H1 (cell line): ENCODE data around the gene CHMP4B. TPM values are rescaled to one million over a fixed set of nuclear protein-coding genes. Genes with fewer than 3 reads are reported as not detected.

Experiments
- CBX5 ChIP-seq: fragments of 300-800, 300-1000 bp; sonication (generic); IDR thresholded peaks from 2 replicates; pipeline ENCODE4 v1.7.1; 2016; ENCODE audit warnings: antibody characterized with exemption, low read length, low read depth
- CTBP2 ChIP-seq: IDR thresholded peaks from 2 replicates; pipeline ENCODE4 v1.7.0; 2011; ENCODE audit warnings: borderline replicate concordance, mild to moderate bottlenecking, moderate library complexity, mixed read lengths, low read length; ENCODE audit not compliant: insufficient read depth, insufficient read length
- FOSL1 ChIP-seq: IDR thresholded peaks from 2 replicates; pipeline ENCODE4 v1.6.1; 2011; ENCODE audit warnings: mild to moderate bottlenecking, low read depth, low read length, moderate library complexity; ENCODE audit not compliant: insufficient read depth
- RFX5 ChIP-seq: IDR thresholded peaks from 2 replicates; pipeline ENCODE4 v1.6.1; 2011; ENCODE audit warnings: low read depth, low read length, improper control_type of control experiment, borderline replicate concordance
- SIN3A ChIP-seq, 2 experiments: IDR thresholded peaks in 1 of 2; conservative IDR thresholded peaks in 1 of 2; 2 replicates each; pipeline ENCODE4 v1.6.1; 2011 to 2012; ENCODE audit warnings: low read length in 2 of 2, improper control_type of control experiment in 1 of 2, low read depth in 1 of 2, mild to moderate bottlenecking in 1 of 2
- SUZ12 ChIP-seq: fragments of 200-600 bp; sonication (generic); IDR thresholded peaks from 2 replicates; pipeline ENCODE4 v1.6.1; 2012; ENCODE audit warnings: mild to moderate bottlenecking, inconsistent platforms, low read length, moderate library complexity, mixed read lengths
- TBP ChIP-seq: IDR thresholded peaks from 2 replicates; pipeline ENCODE4 v1.6.1; 2011; ENCODE audit warnings: low read depth, low read length, improper control_type of control experiment
- polyA plus RNA-seq, 7 experiments: library from polyadenylated mRNA; depleted of rRNA in 3 of 7; stranded (reverse) in 5 of 7; unstranded in 2 of 7; fragments of >200 nt in 5 of 7; fragments of 200-250 nt in 2 of 7; gene quantifications; 1 replicate in 5 of 7; 2 replicates in 1 of 7; 4 replicates in 1 of 7; pipeline versions ENCODE4 v1.2.1 to v1.2.3, GENCODE V29; 2011 to 2013; ENCODE audit warnings: missing spikeins in 2 of 7, mixed read lengths in 2 of 7
- total RNA-seq: library from RNA; stranded (reverse); fragmentation: NEBNext Ultra II Directional; extraction: Animal tissue kit (Norgen Biotek cat#: 25700); gene quantifications from 2 replicates; pipeline ENCODE4 v1.2.1, GENCODE V29; 2021
- TF ChIP-seq, protein P1 (sequence below): fragments of 300-600 bp; sonication (generic); IDR thresholded peaks from 2 replicates; pipeline ENCODE4 v1.7.1; 2012; ENCODE audit warnings: low read length, moderate library complexity, mild to moderate bottlenecking, inconsistent platforms; ENCODE audit not compliant: insufficient replicate concordance
- TF ChIP-seq, protein P2 (sequence below): IDR thresholded peaks from 2 replicates; pipeline ENCODE4 v1.6.1; 2012; ENCODE audit warnings: inconsistent platforms

The CHMP4B gene
- total and polyA plus RNA-seq, 2 of the 8 experiments (the other 6 are each of a cell fraction or from before 2014, with no cell fraction given): 38.6 to 66.3 TPM

DNA sequence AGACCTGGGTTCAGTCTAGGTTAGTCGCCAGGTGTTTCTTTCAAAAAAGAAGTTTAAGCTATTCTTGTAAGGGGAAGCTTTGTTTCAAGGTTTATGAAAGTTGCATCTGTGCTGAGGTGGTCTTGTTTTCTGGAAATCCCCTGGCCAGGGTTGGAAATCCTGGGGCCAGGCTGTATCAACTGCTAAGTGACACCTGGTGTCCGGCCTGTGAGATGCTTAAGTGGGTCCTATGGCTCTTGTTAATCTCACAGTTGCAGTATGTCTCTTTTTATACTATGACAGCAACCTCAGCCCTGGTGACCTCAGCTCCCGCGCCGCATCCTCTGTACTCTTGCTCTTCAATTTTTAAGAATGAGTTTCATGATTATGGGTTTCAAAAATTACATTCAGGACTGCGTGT, 72.0 kb downstream of the CHMP4B start (continued):
- TF ChIP-seq, protein P1, sequence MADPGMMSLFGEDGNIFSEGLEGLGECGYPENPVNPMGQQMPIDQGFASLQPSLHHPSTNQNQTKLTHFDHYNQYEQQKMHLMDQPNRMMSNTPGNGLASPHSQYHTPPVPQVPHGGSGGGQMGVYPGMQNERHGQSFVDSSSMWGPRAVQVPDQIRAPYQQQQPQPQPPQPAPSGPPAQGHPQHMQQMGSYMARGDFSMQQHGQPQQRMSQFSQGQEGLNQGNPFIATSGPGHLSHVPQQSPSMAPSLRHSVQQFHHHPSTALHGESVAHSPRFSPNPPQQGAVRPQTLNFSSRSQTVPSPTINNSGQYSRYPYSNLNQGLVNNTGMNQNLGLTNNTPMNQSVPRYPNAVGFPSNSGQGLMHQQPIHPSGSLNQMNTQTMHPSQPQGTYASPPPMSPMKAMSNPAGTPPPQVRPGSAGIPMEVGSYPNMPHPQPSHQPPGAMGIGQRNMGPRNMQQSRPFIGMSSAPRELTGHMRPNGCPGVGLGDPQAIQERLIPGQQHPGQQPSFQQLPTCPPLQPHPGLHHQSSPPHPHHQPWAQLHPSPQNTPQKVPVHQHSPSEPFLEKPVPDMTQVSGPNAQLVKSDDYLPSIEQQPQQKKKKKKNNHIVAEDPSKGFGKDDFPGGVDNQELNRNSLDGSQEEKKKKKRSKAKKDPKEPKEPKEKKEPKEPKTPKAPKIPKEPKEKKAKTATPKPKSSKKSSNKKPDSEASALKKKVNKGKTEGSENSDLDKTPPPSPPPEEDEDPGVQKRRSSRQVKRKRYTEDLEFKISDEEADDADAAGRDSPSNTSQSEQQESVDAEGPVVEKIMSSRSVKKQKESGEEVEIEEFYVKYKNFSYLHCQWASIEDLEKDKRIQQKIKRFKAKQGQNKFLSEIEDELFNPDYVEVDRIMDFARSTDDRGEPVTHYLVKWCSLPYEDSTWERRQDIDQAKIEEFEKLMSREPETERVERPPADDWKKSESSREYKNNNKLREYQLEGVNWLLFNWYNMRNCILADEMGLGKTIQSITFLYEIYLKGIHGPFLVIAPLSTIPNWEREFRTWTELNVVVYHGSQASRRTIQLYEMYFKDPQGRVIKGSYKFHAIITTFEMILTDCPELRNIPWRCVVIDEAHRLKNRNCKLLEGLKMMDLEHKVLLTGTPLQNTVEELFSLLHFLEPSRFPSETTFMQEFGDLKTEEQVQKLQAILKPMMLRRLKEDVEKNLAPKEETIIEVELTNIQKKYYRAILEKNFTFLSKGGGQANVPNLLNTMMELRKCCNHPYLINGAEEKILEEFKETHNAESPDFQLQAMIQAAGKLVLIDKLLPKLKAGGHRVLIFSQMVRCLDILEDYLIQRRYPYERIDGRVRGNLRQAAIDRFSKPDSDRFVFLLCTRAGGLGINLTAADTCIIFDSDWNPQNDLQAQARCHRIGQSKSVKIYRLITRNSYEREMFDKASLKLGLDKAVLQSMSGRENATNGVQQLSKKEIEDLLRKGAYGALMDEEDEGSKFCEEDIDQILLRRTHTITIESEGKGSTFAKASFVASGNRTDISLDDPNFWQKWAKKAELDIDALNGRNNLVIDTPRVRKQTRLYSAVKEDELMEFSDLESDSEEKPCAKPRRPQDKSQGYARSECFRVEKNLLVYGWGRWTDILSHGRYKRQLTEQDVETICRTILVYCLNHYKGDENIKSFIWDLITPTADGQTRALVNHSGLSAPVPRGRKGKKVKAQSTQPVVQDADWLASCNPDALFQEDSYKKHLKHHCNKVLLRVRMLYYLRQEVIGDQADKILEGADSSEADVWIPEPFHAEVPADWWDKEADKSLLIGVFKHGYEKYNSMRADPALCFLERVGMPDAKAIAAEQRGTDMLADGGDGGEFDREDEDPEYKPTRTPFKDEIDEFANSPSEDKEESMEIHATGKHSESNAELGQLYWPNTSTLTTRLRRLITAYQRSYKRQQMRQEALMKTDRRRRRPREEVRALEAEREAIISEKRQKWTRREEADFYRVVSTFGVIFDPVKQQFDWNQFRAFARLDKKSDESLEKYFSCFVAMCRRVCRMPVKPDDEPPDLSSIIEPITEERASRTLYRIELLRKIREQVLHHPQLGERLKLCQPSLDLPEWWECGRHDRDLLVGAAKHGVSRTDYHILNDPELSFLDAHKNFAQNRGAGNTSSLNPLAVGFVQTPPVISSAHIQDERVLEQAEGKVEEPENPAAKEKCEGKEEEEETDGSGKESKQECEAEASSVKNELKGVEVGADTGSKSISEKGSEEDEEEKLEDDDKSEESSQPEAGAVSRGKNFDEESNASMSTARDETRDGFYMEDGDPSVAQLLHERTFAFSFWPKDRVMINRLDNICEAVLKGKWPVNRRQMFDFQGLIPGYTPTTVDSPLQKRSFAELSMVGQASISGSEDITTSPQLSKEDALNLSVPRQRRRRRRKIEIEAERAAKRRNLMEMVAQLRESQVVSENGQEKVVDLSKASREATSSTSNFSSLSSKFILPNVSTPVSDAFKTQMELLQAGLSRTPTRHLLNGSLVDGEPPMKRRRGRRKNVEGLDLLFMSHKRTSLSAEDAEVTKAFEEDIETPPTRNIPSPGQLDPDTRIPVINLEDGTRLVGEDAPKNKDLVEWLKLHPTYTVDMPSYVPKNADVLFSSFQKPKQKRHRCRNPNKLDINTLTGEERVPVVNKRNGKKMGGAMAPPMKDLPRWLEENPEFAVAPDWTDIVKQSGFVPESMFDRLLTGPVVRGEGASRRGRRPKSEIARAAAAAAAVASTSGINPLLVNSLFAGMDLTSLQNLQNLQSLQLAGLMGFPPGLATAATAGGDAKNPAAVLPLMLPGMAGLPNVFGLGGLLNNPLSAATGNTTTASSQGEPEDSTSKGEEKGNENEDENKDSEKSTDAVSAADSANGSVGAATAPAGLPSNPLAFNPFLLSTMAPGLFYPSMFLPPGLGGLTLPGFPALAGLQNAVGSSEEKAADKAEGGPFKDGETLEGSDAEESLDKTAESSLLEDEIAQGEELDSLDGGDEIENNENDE: no peak
- TF ChIP-seq TBP (no peak), FOSL1 (no peak), SIN3A (conservative IDR thresholded peaks at IDR 0.05 in 1 of 2, IDR thresholded peaks at IDR 0.05 in 1 of 2; ENCODE audit: low read depth in 1 of 2, low read length in 2 of 2) (no peak), RFX5 (no peak), CBX5 (no peak), CTBP2 (no peak), SUZ12 (no peak)
- TF ChIP-seq, protein P2, sequence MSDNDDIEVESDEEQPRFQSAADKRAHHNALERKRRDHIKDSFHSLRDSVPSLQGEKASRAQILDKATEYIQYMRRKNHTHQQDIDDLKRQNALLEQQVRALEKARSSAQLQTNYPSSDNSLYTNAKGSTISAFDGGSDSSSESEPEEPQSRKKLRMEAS: no peak
